Adrenal gland (tissue), 5 donors: ENCODE data around the gene UROC1.

Source experiments
- CTCF ChIP-seq, 6 experiments: fragments of 450-650 bp in 4 of 6; fragments of 200-600 bp in 2 of 6; sonication (generic) in 1 of 6; IDR thresholded peaks; 1 replicate in 5 of 6; 2 replicates in 1 of 6; pipeline versions ENCODE4 v1.5.1 to v1.8.0; 2016 to 2021; ENCODE audit warnings: antibody characterized with exemption in 6 of 6, mild to moderate bottlenecking in 2 of 6, moderate library complexity in 1 of 6
- POLR2A ChIP-seq, 2 donors: fragments of 450-650 bp; IDR thresholded peaks; one replicate each; pipeline ENCODE4 v1.6.1; 2017; ENCODE audit warnings: antibody characterized with exemption in 2 of 2, mild to moderate bottlenecking in 2 of 2, moderate library complexity in 1 of 2
- donor health status: DM: no; HTN: no; CAD: no.

- TF ChIP-seq CTCF (IDR thresholded peaks at IDR 0.05) (no peak), POLR2A (IDR thresholded peaks at IDR 0.05) (no peak)
Measured at GRCh38 chr3:126555795-126556636, 38.4 kb upstream of the UROC1 start.
